HepG2 (cell line): ENCODE data around the gene GPX2.

Source experiments
- ARHGAP35 ChIP-seq: sonication (generic); formaldehyde crosslinking; IDR thresholded peaks from 2 replicates; pipeline ENCODE4 v1.9.0; 2022; ENCODE audit warnings: mild to moderate bottlenecking, inconsistent platforms, moderate library complexity, missing genetic modification reagents, borderline replicate concordance
- CTCF ChIP-seq: sonication (generic); formaldehyde crosslinking; IDR thresholded peaks from 2 replicates; pipeline ENCODE4 v1.5.0; 2020; ENCODE audit warnings: mild to moderate bottlenecking, missing genetic modification reagents, moderate library complexity
- NR2C2 ChIP-seq: sonication (generic); formaldehyde crosslinking; IDR thresholded peaks from 2 replicates; pipeline ENCODE4 v1.4.0; 2020; ENCODE audit warnings: missing genetic modification reagents, mild to moderate bottlenecking, moderate library complexity, borderline replicate concordance
- TARDBP ChIP-seq: sonication (generic); formaldehyde crosslinking; IDR thresholded peaks from 2 replicates; pipeline ENCODE4 v1.8.0; 2022; ENCODE audit warnings: mild to moderate bottlenecking, missing genetic modification reagents

GRCh38 chr14:64937171-64937820, 5.2 kb downstream of the GPX2 start:
- no peak for TF ChIP-seq NR2C2 (CRISPR knock-in tag)
- TF ChIP-seq CTCF (CRISPR knock-in tag), result no peak
- no peak for TF ChIP-seq TARDBP
- no peak for TF ChIP-seq ARHGAP35 (CRISPR knock-in tag)
